ENCODE data around the gene MVB12A. TPM values are rescaled to one million over a fixed set of nuclear protein-coding genes. Genes with fewer than 3 reads are reported as not detected.

MVB12A gene
- total RNA-seq, 1 donor from 2014 or later = 39.4 TPM

DNA sequence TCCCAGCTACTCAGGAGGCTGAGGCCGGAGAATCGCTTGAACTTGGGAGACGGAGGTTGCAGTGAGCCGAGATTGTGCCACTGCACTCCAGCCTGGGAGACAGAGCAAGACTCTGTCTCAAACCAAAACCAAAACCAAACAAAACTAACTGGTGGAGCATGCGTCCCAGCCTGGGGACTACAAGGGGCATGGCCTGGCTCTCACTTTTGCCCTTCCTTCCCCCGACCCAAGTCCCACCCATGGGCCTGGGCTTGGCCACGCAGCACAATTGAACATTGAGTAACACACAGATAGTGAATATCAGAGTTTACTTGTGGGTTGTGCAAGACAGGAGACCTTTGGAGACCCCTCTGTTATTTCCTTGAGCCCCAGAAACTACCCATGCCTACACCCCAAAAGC lies 15.4 kb downstream of the MVB12A start:
- TF ChIP-seq CTCF (IDR thresholded peaks at IDR 0.05) = no peak
- H3K4me3 Mint-ChIP-seq (ENCODE audit: unreplicated experiment) = no peak overlapping the region
- peaks cover 3% of the 10 kb centered on the region for H3K27me3 Mint-ChIP-seq (ENCODE audit: low read depth)
- DNase-seq (ENCODE audit: low spot score) = no peak
- H3K36me3 Mint-ChIP-seq (ENCODE audit: low read depth) = no peaks in the 10 kb centered on the region
- H3K9me3 Mint-ChIP-seq (ENCODE audit: low read depth) = no peaks in the 10 kb centered on the region
- no peak overlapping the region for H3K27ac Mint-ChIP-seq (ENCODE audit: unreplicated experiment)
- no peaks in the 10 kb centered on the region for H3K4me1 Mint-ChIP-seq (ENCODE audit: low read depth)

GRCh38 chr19:17436094-17436873 lies 16.4 kb downstream of the MVB12A start:
- no peaks in the 10 kb centered on the region for H3K4me1 Mint-ChIP-seq (ENCODE audit: low read depth)
- no peak overlapping the region for H3K27ac Mint-ChIP-seq (ENCODE audit: unreplicated experiment)
- no peak for TF ChIP-seq CTCF (IDR thresholded peaks at IDR 0.05)
- peaks cover 3% of the 10 kb centered on the region for H3K27me3 Mint-ChIP-seq (ENCODE audit: low read depth)
- H3K36me3 Mint-ChIP-seq (ENCODE audit: low read depth) = no peaks in the 10 kb centered on the region
- H3K9me3 Mint-ChIP-seq (ENCODE audit: low read depth) = peaks cover under 1% of the 10 kb centered on the region
- DNase-seq (ENCODE audit: low spot score) = no peak
- H3K4me3 Mint-ChIP-seq (ENCODE audit: unreplicated experiment) = no peak overlapping the region

GRCh38 chr19:17436874-17437267 lies 17.0 kb downstream of the MVB12A start:
- DNase-seq (ENCODE audit: low spot score) = no peak
- peaks cover 3% of the 10 kb centered on the region for H3K27me3 Mint-ChIP-seq (ENCODE audit: low read depth)
- no peak for TF ChIP-seq CTCF (IDR thresholded peaks at IDR 0.05)
- no peaks in the 10 kb centered on the region for H3K36me3 Mint-ChIP-seq (ENCODE audit: low read depth)
- H3K4me1 Mint-ChIP-seq (ENCODE audit: low read depth) = no peaks in the 10 kb centered on the region
- no peak overlapping the region for H3K4me3 Mint-ChIP-seq (ENCODE audit: unreplicated experiment)
- no peak overlapping the region for H3K27ac Mint-ChIP-seq (ENCODE audit: unreplicated experiment)
- peaks cover 5% of the 10 kb centered on the region for H3K9me3 Mint-ChIP-seq (ENCODE audit: low read depth)

DNA sequence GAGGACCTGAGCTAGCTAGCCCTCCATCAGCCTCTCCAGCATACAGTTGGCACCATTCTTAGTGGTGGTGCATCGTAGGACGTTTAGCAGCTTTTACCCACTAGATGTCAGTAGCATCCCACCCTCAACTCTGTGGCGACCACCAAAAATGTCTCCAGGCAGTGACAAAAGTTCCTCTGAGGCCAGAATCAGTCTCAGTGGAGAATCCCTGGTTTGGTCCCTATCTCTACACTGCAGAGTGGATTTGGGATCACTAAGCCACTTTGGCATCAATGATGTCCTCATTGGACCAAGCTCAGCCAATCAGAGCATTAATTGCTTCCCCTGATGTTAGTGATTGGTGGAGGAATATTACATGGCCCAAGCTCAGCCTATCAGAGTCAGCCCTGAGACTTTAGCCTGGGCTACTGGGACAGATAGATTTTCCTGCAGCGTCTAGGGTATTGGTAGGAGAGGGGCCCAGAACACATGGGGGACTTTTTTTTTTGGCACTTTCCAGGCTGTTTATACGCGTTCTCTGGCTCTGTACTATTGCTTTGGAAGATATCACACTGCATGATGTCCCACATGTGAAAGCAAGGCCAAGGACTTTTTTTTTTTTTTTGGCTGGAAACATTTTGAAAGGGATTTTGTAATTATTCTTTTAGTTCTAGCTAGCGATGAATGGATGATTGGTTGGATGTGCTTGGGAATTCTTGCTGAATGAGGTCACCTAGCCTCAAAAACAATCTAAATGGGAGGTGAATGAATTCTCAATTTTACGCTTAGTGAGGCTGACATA lies 21.6 kb downstream of the MVB12A start:
- Mint-ChIP-seq H3K27ac (ENCODE audit: unreplicated experiment) (no peak overlapping the region), H3K9me3 (ENCODE audit: low read depth) (peaks cover 5% of the 10 kb centered on the region), H3K27me3 (ENCODE audit: low read depth) (peaks cover 3% of the 10 kb centered on the region), H3K36me3 (ENCODE audit: low read depth) (no peaks in the 10 kb centered on the region), H3K4me3 (ENCODE audit: unreplicated experiment) (no peak overlapping the region), H3K4me1 (ENCODE audit: low read depth) (no peaks in the 10 kb centered on the region)
- peak; percentile 74 for TF ChIP-seq CTCF (IDR thresholded peaks at IDR 0.05)
- no peak for DNase-seq (ENCODE audit: low spot score)

DNA sequence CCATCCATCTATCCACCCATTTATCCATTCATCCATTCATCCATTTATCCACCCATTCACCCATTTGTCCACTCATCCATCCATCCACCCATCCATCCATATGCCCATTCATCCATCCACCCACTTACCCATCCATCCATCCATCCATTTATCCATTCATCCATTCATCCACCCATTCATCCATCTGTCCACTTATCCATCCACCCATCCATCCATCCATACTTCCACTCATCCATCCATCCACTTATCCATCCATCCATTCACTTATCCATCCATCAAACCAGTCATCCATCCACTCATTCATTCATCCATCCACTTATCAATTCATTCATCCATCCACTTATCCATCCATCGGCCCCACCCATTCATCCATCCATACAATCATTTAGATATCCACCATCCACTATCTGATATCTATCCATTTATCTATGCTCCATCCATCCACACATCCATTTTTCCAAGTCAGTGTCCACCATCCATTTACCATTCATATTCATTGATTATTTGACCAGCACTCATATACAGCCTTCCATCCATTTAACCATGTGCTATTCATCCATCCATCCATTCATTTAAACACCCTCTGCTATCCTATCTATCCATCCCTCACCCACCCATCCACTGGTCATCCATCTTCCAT lies 25.8 kb downstream of the MVB12A start:
- no peak for TF ChIP-seq CTCF (IDR thresholded peaks at IDR 0.05)
- DNase-seq (ENCODE audit: low spot score) = no peak
- Mint-ChIP-seq H3K9me3 (ENCODE audit: low read depth) (peaks cover 5% of the 10 kb centered on the region), H3K36me3 (ENCODE audit: low read depth) (no peaks in the 10 kb centered on the region), H3K4me3 (ENCODE audit: unreplicated experiment) (no peak overlapping the region), H3K27me3 (ENCODE audit: low read depth) (peaks cover 13% of the 10 kb centered on the region), H3K27ac (ENCODE audit: unreplicated experiment) (no peak overlapping the region), H3K4me1 (ENCODE audit: low read depth) (peaks cover 4% of the 10 kb centered on the region)

Data from chondrocyte (in vitro differentiated cells).